Measurements from ENCODE around the gene DSCAML1.
"Not testable (repeated sequence)": the region's sequence is repeated elsewhere in the genome, so short reads cannot be mapped to it uniquely, and the experiment has no call there.

DSCAML1 gene

GRCh38 chr11:117459123-117459978, 337.7 kb downstream of the DSCAML1 start:
- DNase-seq: no peak

- DNase-seq: peak; percentile 29
These were observed 338.5 kb downstream of the DSCAML1 start for GRCh38 chr11:117458275-117459122.

- DNase-seq: no peak
These were observed 339.2 kb downstream of the DSCAML1 start for GRCh38 chr11:117457835-117458234.

- peak; percentile 47 for DNase-seq
These were observed 339.8 kb downstream of the DSCAML1 start for GRCh38 chr11:117457031-117457785.

DNA sequence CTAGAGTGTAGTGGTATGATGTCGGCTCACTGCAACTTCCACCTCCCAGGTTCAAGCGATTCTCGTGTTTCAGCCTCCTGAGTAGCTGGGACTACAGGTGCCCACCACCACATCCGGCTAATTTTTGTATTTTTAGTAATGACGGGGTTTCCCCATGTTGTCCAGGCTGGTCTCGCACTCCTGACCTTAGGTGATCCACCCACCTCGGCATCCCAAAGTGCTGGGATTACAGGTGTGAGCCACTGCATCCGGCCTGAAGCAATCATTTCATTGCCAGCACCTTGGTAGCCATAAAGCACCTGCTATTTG, 340.3 kb downstream of the DSCAML1 start:
- DNase-seq: not testable (repeated sequence)

GRCh38 chr11:117456027-117456720, 340.8 kb downstream of the DSCAML1 start:
- no peak for DNase-seq

DNA sequence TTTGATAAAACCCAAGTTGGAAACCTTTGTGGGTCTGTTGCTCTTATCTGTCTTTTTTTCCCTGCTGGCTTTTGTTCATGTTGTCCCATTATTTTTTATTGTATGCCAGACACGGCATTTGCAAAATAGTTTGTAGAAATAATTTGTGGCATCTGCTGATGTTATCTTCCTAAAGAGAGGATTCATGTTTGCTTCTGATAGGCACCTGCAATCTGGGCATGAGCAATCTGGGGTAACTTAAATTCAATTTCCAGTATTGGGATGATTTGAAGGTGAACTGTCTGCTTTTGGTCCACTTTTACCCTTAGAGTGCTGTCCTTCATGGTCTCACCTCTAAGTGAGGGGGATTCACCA, 342.5 kb downstream of the DSCAML1 start:
- DNase-seq: no peak

GRCh38 chr11:117453886-117454563, 343.0 kb downstream of the DSCAML1 start:
- no peak for DNase-seq

DNA sequence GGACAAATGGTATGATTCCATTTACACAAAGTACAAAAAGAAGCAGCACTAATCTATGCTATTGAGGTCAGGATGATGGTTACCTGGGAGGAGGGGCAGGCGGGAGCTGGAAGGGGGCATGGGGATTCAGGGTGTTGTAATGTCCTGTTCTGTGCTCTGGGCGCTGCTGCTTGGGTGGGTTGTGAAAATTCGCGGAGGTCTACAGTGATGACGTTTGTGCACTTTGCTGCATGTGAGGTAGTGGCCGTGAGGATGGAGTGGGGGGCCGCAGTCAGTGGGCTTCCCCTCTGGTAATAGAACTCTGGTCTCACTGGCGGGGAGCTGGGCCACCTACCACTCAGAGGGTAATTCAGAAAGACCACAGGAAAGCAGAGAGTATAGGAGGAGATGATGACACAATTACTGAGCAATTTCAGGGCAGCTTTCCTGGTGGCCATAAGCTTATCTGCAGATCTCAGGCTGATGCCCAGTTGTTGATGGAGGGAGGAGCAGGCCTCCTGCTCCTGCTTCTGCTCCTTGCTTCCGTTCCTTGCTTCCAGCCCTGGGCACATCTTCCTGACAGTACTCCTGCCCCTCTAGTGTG, 347.8 kb downstream of the DSCAML1 start:
- no peak for DNase-seq

DNA sequence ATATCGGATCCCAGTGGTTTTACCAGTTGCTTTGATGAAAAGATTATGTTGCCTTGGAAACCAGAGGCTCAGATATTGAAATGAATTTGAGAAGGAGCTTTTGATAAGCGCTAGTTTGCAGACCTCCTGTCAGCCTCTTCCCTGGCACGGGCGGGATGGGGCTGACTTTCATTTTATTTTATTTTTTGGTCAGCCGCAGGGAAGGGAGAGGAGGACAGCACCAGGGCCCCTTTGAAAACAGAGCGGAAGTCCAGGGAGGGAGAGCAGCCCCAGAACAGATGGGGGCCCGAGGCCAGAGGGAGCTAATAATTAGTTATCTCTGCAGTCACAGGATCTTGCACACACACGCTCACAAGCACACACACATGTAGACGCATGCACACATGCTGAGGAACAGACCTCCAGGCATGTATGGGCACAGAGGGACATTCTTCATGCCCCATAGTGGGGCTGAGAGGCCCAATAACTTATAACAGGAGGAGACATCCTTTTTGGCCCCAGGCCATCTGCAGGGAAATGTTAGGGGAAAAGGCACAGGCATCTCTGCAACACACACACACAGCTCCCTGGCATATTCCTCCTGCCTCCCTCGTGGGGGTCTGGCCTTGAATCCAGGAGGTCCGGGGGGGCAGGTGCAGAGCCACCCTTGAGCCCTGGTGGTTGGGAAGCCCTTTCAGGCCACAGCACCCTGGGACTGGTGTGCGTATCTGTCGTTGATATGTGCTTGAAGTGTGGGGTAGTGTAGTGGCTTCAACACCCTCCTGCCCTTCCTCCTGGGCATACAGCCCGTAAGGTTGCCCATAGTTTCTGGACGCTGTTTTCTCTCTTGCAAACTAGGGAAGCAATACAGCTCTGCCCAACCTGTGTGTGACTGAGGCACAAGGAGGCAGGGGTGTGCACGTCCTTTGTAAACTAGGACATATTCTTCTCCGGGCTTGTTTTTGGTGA, 352.0 kb downstream of the DSCAML1 start:
- DNase-seq: no peak

- peak; percentile 37 for DNase-seq
These were observed 352.8 kb downstream of the DSCAML1 start for GRCh38 chr11:117444256-117444655.

GRCh38 chr11:117443266-117444186, 353.5 kb downstream of the DSCAML1 start:
- DNase-seq: peak; percentile 76

DNA sequence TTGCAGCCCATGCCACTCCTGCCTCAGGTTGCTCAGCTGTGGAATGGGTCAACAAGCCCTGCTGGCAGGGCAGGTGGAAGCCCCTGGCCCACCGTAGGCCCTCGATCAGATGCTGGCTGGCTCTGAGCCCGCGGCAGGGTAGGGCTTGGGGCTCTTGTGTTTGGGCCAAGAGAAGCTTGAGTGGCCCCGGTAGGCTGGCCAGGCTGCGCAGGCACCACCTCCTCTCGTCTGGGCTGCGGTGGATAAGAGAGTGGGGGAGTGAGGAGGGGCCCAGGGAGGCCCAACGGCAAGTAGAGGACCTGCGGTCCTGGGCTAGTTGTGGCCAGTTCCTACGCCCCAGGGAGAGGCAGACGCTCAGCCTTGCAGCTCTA, 354.2 kb downstream of the DSCAML1 start:
- DNase-seq: no peak

- DNase-seq: no peak
These were observed 354.8 kb downstream of the DSCAML1 start for GRCh38 chr11:117442049-117442868.

DNA sequence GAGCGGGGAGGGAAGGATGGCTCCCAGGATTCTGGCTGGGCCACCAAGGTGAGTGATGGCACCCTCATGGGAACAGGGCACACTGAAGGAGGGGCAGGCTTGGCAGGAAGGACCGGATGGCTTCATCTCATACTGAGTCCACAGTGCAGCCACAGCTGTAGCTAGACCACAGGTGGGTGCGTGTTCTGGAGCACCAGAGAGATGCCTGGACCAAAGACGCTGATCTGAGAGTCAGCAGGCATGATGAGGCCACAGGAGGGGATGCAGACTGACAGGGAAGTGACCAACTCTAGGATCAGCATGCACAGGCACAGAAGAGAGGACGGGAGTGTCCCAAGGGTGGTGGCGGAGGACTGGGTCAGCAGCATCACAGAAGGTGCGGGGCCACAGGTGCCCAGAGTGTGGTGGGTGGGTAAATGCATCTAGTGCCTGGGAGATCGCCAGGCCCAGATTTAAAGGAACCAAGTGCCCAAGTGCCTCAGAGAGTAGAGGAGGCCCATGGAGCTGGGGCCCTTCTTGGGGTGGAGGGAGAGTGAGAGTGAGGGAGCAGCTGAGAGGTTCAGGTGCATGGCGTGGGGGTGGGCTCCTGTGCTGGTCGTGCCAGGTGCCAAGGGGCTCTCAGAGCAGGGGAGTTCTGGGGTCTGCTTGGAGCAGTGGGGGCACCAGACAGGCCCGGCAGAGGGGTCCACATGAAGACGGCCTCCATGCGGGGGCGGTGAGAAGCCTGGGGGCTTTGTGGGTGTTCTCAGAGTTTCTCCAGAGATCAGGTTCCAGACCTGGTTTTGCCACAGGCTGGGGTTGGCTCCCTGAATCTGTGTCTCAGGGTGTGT, 355.7 kb downstream of the DSCAML1 start:
- no peak for DNase-seq

DNA sequence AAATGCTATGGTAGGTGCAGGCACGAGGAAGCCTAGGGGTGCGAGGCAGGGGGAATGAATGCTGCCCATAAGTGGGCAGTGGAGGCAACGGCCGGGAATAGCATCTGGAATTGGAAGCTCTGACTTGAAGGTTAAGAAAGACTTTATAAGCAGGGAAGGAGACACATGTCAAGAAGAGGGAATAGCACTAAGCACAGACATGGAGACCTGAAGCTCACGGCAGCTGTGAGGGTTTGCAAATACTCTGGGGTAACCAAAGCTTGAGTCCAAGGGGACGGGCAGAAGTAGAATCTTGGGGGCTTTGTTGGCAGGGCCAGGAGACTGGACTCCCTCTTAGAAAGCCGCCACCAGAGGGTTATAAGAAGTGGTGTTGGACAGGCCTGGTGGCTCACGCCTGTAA, 356.8 kb downstream of the DSCAML1 start:
- DNase-seq: no peak

DNA sequence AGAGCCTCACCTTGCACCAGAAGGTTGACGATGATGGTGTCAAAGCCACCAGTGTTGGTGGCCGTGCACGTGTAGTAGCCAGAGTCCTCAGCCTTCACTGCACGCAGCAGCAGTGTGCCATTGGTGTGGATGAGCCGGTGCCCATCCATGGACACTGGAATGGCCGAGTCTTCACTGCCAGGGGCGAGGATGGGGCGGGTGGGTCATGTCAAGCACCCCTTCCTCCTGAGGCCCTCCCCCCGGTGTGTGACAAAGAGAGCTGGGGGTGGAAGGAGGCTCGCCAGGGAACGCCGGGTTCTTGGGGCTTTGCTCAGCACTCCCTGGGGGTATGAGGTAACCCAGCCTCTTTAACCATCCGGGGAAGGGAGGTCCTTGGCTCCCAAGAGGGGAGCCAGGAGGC, 357.8 kb downstream of the DSCAML1 start:
- DNase-seq: no peak

Data from COR-L47 (cell line).